HFFc6 (cell line): Measurements from ENCODE around the gene ZNF296. TPM values are rescaled to one million over a fixed set of nuclear protein-coding genes. Genes with fewer than 3 reads are reported as not detected.
"Not testable (repeated sequence)": the region's sequence is repeated elsewhere in the genome, so short reads cannot be mapped to it uniquely, and the experiment has no call there.

ENCODE experiments used
- DNase-seq: peaks from one replicate; pipeline ENCODE4 v3.0.0-alpha.2; 2018
- H3K27ac Mint-ChIP-seq: 2 replicates; pipeline ENCODE4 v1.8.0; 2020; ENCODE audit warnings: mild to moderate bottlenecking, mixed read lengths
- H3K27me3 Mint-ChIP-seq: 2 replicates; pipeline ENCODE4 v1.8.0; 2021; ENCODE audit warnings: mild to moderate bottlenecking, moderate library complexity, mixed read lengths; ENCODE audit not compliant: insufficient read depth
- H3K36me3 Mint-ChIP-seq: 2 replicates; pipeline ENCODE4 v1.8.0; 2021; ENCODE audit warnings: low read depth, mixed read lengths
- H3K4me1 Mint-ChIP-seq: 2 replicates; pipeline ENCODE4 v1.8.0; 2020; ENCODE audit warnings: low read depth, mixed read lengths
- H3K4me3 Mint-ChIP-seq: 2 replicates; pipeline ENCODE4 v1.8.0; 2020; ENCODE audit warnings: mild to moderate bottlenecking, moderate library complexity, mixed read lengths
- H3K9me3 Mint-ChIP-seq: 2 replicates; pipeline ENCODE4 v1.8.0; 2020; ENCODE audit warnings: mild to moderate bottlenecking, mixed read lengths
- total RNA-seq, 6 experiments: library from RNA; stranded (reverse); fragmentation: NEBNext Ultra II Directional; extraction: Animal tissue kit (Norgen Biotek cat#: 25700); gene quantifications; 2 replicates in 1 of 6; 3 replicates in 5 of 6; pipeline ENCODE4 v1.2.3, GENCODE V29; 2021
- TF ChIP-seq, protein P1 (sequence below): fragments of 200-600 bp; sonication (generic); IDR thresholded peaks from 2 replicates; pipeline ENCODE4 v1.5.0; 2021; ENCODE audit warnings: antibody characterized with exemption, mild to moderate bottlenecking

Gene ZNF296
- total RNA-seq, 6 experiments from 2014 or later, result 0.57 to 0.87 (median 0.65) TPM

DNA sequence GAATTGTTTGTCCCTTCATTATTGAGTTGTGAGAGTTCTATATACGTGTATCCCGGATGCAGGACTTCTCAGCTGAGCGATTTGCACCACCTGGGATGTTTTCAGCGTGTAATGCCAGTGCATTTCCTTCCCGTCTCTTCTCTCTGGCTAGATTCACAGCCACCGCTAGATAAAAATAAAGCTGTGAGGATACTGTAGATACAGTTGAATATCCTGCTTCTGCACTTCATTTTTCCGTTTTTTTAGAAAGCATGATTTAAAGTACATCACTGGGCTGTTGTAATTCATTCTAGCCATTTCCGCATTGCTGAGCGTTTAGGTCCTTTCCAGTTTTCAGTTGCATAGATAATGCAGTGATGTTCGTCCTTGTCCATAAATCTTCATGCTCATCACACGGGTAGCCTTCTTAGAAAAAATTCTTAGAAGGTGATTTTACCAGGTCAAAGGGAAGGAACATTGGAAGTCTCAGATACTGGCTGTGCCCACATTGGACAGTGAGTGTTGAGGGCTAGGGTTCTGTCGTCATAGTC is 31.4 kb upstream of the ZNF296 start:
- no peaks in the 10 kb centered on the region for H3K36me3 Mint-ChIP-seq
- DNase-seq, result no peak
- H3K27ac Mint-ChIP-seq, result no peak overlapping the region
- no peaks in the 10 kb centered on the region; the same call in 1 of the 2 replicates for H3K4me1 Mint-ChIP-seq
- H3K27me3 Mint-ChIP-seq, result no peaks in the 10 kb centered on the region
- TF ChIP-seq, protein P1, sequence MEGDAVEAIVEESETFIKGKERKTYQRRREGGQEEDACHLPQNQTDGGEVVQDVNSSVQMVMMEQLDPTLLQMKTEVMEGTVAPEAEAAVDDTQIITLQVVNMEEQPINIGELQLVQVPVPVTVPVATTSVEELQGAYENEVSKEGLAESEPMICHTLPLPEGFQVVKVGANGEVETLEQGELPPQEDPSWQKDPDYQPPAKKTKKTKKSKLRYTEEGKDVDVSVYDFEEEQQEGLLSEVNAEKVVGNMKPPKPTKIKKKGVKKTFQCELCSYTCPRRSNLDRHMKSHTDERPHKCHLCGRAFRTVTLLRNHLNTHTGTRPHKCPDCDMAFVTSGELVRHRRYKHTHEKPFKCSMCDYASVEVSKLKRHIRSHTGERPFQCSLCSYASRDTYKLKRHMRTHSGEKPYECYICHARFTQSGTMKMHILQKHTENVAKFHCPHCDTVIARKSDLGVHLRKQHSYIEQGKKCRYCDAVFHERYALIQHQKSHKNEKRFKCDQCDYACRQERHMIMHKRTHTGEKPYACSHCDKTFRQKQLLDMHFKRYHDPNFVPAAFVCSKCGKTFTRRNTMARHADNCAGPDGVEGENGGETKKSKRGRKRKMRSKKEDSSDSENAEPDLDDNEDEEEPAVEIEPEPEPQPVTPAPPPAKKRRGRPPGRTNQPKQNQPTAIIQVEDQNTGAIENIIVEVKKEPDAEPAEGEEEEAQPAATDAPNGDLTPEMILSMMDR, result no peak
- H3K9me3 Mint-ChIP-seq, result no peaks in the 10 kb centered on the region
- no peak overlapping the region for H3K4me3 Mint-ChIP-seq

DNA sequence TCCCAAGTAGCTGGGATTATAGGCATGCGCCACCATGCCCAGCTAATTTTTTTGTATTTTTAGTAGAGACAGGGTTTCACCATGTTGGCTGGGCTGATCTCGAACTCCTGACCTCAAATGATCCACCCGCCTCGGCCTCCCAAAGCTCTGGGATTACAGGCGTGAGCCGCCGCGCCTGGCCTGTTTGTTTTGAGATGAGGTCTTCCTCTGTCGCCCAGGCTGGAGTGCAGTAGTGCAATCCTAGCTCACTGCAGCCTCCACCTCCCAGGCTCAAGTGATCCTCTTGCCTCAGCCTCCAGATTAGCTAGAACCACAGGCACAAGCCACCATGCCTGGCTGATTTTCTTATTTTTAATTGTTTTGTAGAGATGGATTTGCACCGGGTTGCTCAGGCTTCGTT is 30.1 kb upstream of the ZNF296 start:
- not testable (repeated sequence) for H3K9me3 Mint-ChIP-seq, H3K36me3 Mint-ChIP-seq, DNase-seq, H3K4me3 Mint-ChIP-seq, H3K27ac Mint-ChIP-seq, H3K27me3 Mint-ChIP-seq, H3K4me1 Mint-ChIP-seq

DNA sequence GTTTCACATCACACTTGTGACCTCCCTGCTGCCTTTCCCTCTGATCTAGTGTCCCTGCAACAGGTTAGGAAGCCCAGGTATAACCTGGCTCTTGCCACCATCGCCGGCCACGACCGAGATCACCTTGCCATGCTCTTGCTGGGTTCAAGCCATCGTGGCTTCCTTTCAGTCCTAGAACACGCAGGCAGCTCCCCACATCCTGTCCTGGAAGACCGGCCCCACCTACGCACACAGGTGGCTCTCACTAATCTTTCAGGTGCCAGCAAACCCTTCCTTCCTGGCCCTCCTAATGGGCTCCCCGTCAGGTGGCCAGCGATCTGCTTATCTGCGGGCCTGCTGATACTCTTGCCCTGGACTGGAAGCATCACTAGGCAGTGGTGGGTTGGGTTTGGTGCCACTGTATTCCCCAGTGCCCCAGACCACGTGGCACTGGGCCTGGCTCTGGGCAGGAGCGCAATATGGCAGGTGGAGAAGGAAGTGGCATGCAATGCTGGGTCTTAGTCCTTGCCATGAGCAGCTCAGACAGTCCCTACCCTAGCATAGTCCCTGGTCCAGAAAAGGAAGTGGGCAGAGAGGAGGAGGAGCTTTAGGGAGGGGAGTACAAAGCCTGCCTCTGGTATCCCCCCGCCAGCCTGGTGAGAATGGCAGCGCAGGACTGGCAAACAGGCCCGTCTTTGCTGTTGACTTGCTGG is 28.5 kb upstream of the ZNF296 start:
- H3K27ac Mint-ChIP-seq, result no peak overlapping the region
- H3K4me1 Mint-ChIP-seq, result peaks cover 13% of the 10 kb centered on the region
- TF ChIP-seq, protein P1, result no peak
- H3K36me3 Mint-ChIP-seq, result peaks cover 7% of the 10 kb centered on the region; the same call in 1 of the 2 replicates
- no peak overlapping the region for H3K4me3 Mint-ChIP-seq
- no peaks in the 10 kb centered on the region for H3K27me3 Mint-ChIP-seq
- no peaks in the 10 kb centered on the region for H3K9me3 Mint-ChIP-seq
- DNase-seq, result no peak

DNA sequence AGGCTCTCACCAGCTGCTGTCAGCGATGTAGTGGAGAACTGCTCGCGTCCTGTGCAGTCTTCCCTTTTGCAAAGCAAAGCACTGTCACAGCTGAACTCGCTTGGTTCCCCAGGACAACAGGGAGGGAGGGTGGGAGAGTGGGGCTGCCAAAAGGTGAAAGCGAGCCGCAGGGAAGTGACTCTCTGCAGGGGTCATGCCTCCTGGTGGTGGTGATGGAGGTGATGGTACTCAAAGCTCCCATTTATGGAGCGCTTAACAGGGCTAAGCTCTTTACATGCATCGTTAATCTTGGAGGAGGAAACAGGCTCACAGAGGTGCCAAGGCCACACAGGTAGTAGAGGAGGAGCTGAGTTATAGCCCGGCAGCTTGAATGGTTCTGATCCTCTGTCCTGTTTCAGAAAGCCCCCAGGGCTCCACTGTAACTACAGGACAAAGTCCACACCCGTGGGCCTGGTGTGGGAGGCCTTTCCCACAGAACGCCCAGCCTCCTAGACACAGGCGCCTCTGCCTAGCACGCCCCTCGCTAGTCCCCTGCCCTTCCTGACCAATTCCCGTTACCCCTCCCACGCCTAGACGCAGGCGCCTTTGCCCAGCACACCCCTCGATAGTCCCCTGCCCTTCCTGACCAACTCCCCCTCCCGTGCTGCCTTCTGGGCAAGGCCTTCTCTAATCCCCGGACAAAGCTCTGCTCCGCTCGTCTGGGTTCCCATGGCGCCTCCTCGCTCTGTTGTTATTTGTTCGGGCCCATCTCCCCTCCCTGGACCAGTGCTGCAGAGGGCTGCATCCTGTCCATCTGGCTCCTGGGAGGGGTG is 27.4 kb upstream of the ZNF296 start:
- Mint-ChIP-seq H3K4me1 (peaks cover 24% of the 10 kb centered on the region), H3K4me3 (no peak overlapping the region), H3K27ac (no peak overlapping the region), H3K9me3 (no peaks in the 10 kb centered on the region), H3K27me3 (no peaks in the 10 kb centered on the region), H3K36me3 (peaks cover 7% of the 10 kb centered on the region; the same call in 1 of the 2 replicates)
- TF ChIP-seq, protein P1, result no peak; the same call in 1 of the 2 replicates
- no peak for DNase-seq

DNA sequence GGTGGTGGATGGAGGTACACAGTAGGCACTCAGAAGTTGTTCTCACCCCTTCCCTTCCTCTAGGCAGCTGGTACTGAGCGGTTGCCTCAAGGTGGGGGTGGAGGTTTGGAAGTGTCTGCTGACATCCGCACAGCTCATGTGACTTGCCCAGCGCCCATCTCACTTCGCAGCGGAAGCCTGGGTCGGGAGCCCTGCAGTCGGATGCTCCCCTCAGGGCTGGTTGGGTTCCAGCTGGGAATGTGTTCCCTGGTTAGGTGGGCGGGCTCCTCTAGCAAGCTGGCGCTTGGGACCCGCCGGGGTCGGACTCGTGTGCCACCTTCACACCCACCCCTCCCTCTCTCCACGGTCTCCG is 26.9 kb upstream of the ZNF296 start:
- H3K27ac Mint-ChIP-seq, result no peak overlapping the region

More for the DNA sequence above, 26.9 kb upstream of the ZNF296 start:
- H3K27me3 Mint-ChIP-seq, result no peaks in the 10 kb centered on the region
- H3K36me3 Mint-ChIP-seq, result peaks cover 7% of the 10 kb centered on the region; the same call in 1 of the 2 replicates
- no peaks in the 10 kb centered on the region for H3K9me3 Mint-ChIP-seq
- TF ChIP-seq, protein P1, result no peak
- H3K4me1 Mint-ChIP-seq, result peaks cover 30% of the 10 kb centered on the region
- H3K4me3 Mint-ChIP-seq, result no peak overlapping the region
- no peak for DNase-seq
